SU-DHL-6 (cell line): Measurements from ENCODE around the gene RILPL1.

Source experiments
- CTCF ChIP-seq: fragments of 200-600 bp; sonication (generic); IDR thresholded peaks from one replicate; pipeline ENCODE4 v1.5.1; 2017; ENCODE audit warnings: antibody characterized with exemption, mild to moderate bottlenecking, low read length, moderate library complexity; ENCODE audit not compliant: insufficient read depth, poor library complexity, severe bottlenecking
- EZH2phosphoT487 ChIP-seq: fragments of 200-600 bp; sonication (generic), shearing (Covaris generic); conservative IDR thresholded peaks from 2 replicates; pipeline ENCODE4 v1.6.1; 2018; ENCODE audit warnings: mild to moderate bottlenecking, antibody characterized with exemption, low read length, moderate library complexity, mixed read lengths

GRCh38 chr12:123548107-123548506, 14.6 kb upstream of the RILPL1 start:
- TF ChIP-seq CTCF (no peak), EZH2phosphoT487 (no peak)
